OCI-LY1 (cell line): ENCODE results near the gene TTLL10.

Experiments used
- CTCF ChIP-seq: fragments of 200-600 bp; sonication (generic), shearing (Covaris generic); IDR thresholded peaks from 2 replicates; pipeline ENCODE4 v1.5.1; 2017; ENCODE audit warnings: mild to moderate bottlenecking, antibody characterized with exemption, low read length, moderate library complexity, mixed read lengths
- EZH2 ChIP-seq: fragments of 200-600 bp; sonication (generic), shearing (Covaris generic); IDR thresholded peaks from 2 replicates; pipeline ENCODE4 v1.8.0; 2017; ENCODE audit warnings: borderline replicate concordance, mixed run types, mild to moderate bottlenecking, antibody characterized with exemption, low read length, moderate library complexity, mixed read lengths

GRCh38 chr1:1218524-1219200 lies 45.0 kb downstream of the TTLL10 start:
- no peak for TF ChIP-seq CTCF
- no peak for TF ChIP-seq EZH2
